Measurements from ENCODE around the gene CRISP1. TPM values are rescaled to one million over a fixed set of nuclear protein-coding genes. Genes with fewer than 3 reads are reported as not detected.

The CRISP1 gene, protein sequence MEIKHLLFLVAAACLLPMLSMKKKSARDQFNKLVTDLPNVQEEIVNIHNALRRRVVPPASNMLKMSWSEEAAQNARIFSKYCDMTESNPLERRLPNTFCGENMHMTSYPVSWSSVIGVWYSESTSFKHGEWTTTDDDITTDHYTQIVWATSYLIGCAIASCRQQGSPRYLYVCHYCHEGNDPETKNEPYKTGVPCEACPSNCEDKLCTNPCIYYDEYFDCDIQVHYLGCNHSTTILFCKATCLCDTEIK
- total RNA-seq: not detected

DNA sequence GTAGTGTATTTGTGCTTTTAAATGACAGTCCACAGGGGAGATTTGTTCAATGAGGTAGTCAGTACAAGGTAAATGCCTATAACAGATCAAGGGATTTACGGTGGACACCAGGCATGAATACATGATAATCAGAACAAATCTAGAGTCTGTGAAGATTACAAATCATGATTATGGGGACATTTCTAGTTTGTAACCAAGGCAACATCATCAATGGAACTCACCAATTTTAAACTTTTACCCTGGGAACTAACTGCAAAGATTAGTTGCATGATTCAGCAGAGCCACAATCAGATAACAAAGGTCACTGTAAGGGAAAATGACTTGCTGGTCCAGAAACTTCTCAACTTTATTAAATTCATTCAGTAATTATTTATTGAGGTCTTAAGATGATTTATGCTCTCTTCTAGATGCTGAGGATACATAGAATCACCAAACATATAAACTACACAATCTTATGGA lies at the start of gene CRISP1:
CRISP1 (minus strand) TSS at position 51 of the 459 bp plus-strand sequence. CDS start 9,135 bp downstream, outside the sequence.
- DNase-seq (ENCODE audit: low spot score): no peak
- ATAC-seq (ENCODE audit: low FRiP score): no peak
- TF ChIP-seq, protein P1, sequence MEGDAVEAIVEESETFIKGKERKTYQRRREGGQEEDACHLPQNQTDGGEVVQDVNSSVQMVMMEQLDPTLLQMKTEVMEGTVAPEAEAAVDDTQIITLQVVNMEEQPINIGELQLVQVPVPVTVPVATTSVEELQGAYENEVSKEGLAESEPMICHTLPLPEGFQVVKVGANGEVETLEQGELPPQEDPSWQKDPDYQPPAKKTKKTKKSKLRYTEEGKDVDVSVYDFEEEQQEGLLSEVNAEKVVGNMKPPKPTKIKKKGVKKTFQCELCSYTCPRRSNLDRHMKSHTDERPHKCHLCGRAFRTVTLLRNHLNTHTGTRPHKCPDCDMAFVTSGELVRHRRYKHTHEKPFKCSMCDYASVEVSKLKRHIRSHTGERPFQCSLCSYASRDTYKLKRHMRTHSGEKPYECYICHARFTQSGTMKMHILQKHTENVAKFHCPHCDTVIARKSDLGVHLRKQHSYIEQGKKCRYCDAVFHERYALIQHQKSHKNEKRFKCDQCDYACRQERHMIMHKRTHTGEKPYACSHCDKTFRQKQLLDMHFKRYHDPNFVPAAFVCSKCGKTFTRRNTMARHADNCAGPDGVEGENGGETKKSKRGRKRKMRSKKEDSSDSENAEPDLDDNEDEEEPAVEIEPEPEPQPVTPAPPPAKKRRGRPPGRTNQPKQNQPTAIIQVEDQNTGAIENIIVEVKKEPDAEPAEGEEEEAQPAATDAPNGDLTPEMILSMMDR (IDR thresholded peaks at IDR 0.05): no peak

- no peak for ATAC-seq (ENCODE audit: low FRiP score)
- no peak for DNase-seq (ENCODE audit: low spot score)
- TF ChIP-seq, protein P1 (IDR thresholded peaks at IDR 0.05): no peak
These were observed 48.7 kb upstream of the CRISP1 start for GRCh38 chr6:49915035-49915434.

GRCh38 chr6:49913636-49914375 lies 47.5 kb upstream of the CRISP1 start:
- ATAC-seq (ENCODE audit: low FRiP score) (no peak), DNase-seq (ENCODE audit: low spot score) (no peak)
- TF ChIP-seq, protein P1 (IDR thresholded peaks at IDR 0.05): no peak

DNA sequence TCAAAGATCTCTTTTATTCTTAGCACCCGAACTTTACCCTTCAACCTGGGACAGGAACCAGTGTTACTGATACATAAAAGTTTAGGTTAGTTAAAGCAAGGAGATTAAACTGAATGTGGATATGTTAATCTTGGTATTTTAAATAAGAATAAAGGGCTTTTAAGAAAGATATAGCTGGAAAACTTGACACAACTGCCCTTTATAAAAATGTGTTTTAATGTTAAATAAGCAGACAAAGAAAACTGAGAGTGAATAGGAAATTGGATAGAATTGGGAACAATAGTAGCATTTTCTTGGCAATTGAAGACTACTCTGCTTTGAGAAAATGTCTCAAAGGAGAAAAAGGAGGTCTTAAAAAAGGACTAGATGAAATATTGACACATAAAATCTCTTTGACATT lies 45.9 kb upstream of the CRISP1 start:
- no peak for DNase-seq (ENCODE audit: low spot score)
- ATAC-seq (ENCODE audit: low FRiP score): no peak
- TF ChIP-seq, protein P1 (IDR thresholded peaks at IDR 0.05): no peak

DNA sequence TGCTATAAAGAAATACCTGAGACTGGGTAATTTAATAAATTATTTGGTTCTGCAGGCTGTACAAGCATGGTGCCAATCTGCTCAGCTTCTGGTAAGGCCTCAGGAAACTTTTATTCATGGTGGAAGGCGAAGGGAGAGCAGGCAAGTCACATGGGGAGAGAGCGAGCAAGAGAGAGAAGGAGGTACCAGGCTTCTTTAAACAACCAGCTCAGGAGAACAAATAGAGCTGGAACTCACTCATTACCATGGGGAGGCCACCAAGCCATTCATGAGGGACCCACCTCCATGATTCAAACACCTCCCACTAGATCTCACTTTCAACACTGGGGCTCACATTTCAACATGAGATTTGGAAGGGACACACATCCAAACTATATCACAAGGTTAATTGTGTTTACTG lies 44.9 kb upstream of the CRISP1 start:
- ATAC-seq (ENCODE audit: low FRiP score) (no peak), DNase-seq (ENCODE audit: low spot score) (no peak)
- TF ChIP-seq, protein P1 (IDR thresholded peaks at IDR 0.05): no peak

DNA sequence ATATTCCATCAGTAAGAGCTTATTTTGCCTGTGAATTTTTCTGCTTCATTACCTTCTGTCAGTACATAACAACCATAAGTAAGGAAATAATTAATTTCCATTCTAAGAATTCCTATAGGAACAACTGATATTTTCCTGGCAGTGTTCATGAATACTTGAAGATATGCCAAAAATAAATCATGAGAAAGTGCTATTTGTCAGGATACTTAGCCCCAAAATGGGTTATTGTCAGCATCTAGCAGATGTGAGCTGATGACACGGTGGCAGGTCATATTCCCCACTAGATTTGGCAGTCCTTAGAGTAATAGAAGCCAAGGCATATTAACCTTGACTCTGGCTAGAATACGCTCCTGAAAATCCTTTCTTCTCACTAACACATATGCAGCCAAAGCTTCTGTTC lies 43.2 kb upstream of the CRISP1 start:
- DNase-seq (ENCODE audit: low spot score): no peak
- TF ChIP-seq, protein P1 (IDR thresholded peaks at IDR 0.05): no peak
- ATAC-seq (ENCODE audit: low FRiP score): no peak
